Heart left ventricle (tissue), 13 donors: ENCODE data around the gene KICS2.

Experiments used
- POLR2A ChIP-seq, 2 donors: fragments of 450-650 bp; IDR thresholded peaks; one replicate each; pipeline ENCODE4 v1.6.1; 2017; ENCODE audit warnings: antibody characterized with exemption in 2 of 2, mild to moderate bottlenecking in 2 of 2, moderate library complexity in 2 of 2
- TF ChIP-seq, protein P1 (sequence below), 12 donors: fragments of 200-600 bp; sonication (generic) in 4 of 12; IDR thresholded peaks; one replicate each; pipeline versions ENCODE4 v1.5.0 to v1.8.0; 2018 to 2022; ENCODE audit warnings: antibody characterized with exemption in 12 of 12, mild to moderate bottlenecking in 5 of 12
- donor health status: ischemic (EF 13 %, LVEDD 7.1; RV severe dilation, severe dysfunction).
- donor health status: DM: no; HTN: yes; CAD: no.
- donor health status: DM: no; HTN: no; CAD: no.
- donor health status: ischemic (EF 25% LVEDD 6.9; RV normal size, moderate dysfunction).
- donor health status: ischemic (EF 25% LVEDD 5.7; RV mildly dilated, moderate dysfunction).
- donor health status: ischemic (EF 35%, LVEDD 5.7; RV mildly dilated, moderate dysfunction).
- donor health status: nonischemic (EF 11% LVEDD 7.7; RV severe dilation, severe dysfunction).
- donor health status: DM: yes; HTN: yes; CAD: no.
- donor health status: PGD.
- donor health status: ischemic (EF 29% LVEDD 5.4; RV normal size, mild dysfunction).
- donor health status: nonischemic (EF 23%, LVEDD 6.1; RV moderate dilation, normal function).

- TF ChIP-seq POLR2A (IDR thresholded peaks at IDR 0.05), result no peak
- TF ChIP-seq, protein P1, sequence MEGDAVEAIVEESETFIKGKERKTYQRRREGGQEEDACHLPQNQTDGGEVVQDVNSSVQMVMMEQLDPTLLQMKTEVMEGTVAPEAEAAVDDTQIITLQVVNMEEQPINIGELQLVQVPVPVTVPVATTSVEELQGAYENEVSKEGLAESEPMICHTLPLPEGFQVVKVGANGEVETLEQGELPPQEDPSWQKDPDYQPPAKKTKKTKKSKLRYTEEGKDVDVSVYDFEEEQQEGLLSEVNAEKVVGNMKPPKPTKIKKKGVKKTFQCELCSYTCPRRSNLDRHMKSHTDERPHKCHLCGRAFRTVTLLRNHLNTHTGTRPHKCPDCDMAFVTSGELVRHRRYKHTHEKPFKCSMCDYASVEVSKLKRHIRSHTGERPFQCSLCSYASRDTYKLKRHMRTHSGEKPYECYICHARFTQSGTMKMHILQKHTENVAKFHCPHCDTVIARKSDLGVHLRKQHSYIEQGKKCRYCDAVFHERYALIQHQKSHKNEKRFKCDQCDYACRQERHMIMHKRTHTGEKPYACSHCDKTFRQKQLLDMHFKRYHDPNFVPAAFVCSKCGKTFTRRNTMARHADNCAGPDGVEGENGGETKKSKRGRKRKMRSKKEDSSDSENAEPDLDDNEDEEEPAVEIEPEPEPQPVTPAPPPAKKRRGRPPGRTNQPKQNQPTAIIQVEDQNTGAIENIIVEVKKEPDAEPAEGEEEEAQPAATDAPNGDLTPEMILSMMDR (IDR thresholded peaks at IDR 0.05), result no peak
Measured at GRCh38 chr12:64173456-64173855, 48.6 kb downstream of the KICS2 start.
